Neural cell (in vitro differentiated cells): ENCODE data around the gene UMAD1. TPM values are rescaled to one million over a fixed set of nuclear protein-coding genes. Genes with fewer than 3 reads are reported as not detected.

ENCODE experiments used
- H2AFZ ChIP-seq: fragments of 200-600, 300-800 bp; sonication (generic), shearing (Covaris generic); 2 replicates; pipeline ENCODE4 v1.6.0; 2014; ENCODE audit warnings: low read depth, mild to moderate bottlenecking, antibody characterized with exemption, low read length, moderate library complexity
- H3F3A ChIP-seq: fragments of 200-600 bp; shearing (Covaris generic); 2 replicates; pipeline ENCODE4 v1.6.1; 2016; ENCODE audit warnings: mild to moderate bottlenecking, moderate library complexity, mixed read lengths, antibody characterized with exemption, low read length; ENCODE audit not compliant: insufficient read depth, poor library complexity, severe bottlenecking
- H3K27ac ChIP-seq: fragments of 200-600, 300-800 bp; sonication (generic), shearing (Covaris generic); 2 replicates; pipeline ENCODE4 v1.5.1; 2014; ENCODE audit warnings: mild to moderate bottlenecking, low read length, moderate library complexity
- H3K27me3 ChIP-seq: fragments of 300-800, 200-600 bp; sonication (generic), shearing (Covaris generic); 2 replicates; pipeline ENCODE4 v1.6.0; 2014; ENCODE audit warnings: mild to moderate bottlenecking, low read depth, low read length, moderate library complexity; ENCODE audit not compliant: insufficient read depth
- H3K36me3 ChIP-seq: fragments of 300-800, 200-600 bp; sonication (generic), shearing (Covaris generic); 2 replicates; pipeline ENCODE4 v1.5.1; 2014; ENCODE audit warnings: mild to moderate bottlenecking, antibody characterized with exemption, low read length, moderate library complexity; ENCODE audit not compliant: insufficient read depth
- H3K4me2 ChIP-seq: fragments of 300-800, 200-600 bp; sonication (generic), shearing (Covaris generic); 2 replicates; pipeline ENCODE4 v1.6.0; 2014; ENCODE audit warnings: mild to moderate bottlenecking, low read length
- H3K4me3 ChIP-seq: fragments of 300-800, 200-600 bp; sonication (generic), shearing (Covaris generic); 2 replicates; pipeline ENCODE4 v1.5.1; 2014; ENCODE audit warnings: mild to moderate bottlenecking, low read length, moderate library complexity
- H3K79me2 ChIP-seq: fragments of 200-600 bp; shearing (Covaris generic); replicated peaks from 2 replicates; pipeline ENCODE4 v1.6.0; 2014; ENCODE audit warnings: mild to moderate bottlenecking, low read length, moderate library complexity; ENCODE audit not compliant: insufficient read depth
- H3K9ac ChIP-seq: fragments of 300-800, 200-600 bp; sonication (generic), shearing (Covaris generic); 2 replicates; pipeline ENCODE4 v1.6.1; 2016; ENCODE audit warnings: mild to moderate bottlenecking, low read length, mixed read lengths
- H3K9me2 ChIP-seq: fragments of 200-600 bp; shearing (Covaris generic); 2 replicates; pipeline ENCODE4 v1.6.1; 2016; ENCODE audit warnings: mild to moderate bottlenecking, low read length, mixed read lengths; ENCODE audit not compliant: insufficient read depth
- H3K9me3 ChIP-seq: fragments of 200-600, 300-800 bp; sonication (generic), shearing (Covaris generic); 2 replicates; pipeline ENCODE4 v1.6.1; 2016; ENCODE audit warnings: mild to moderate bottlenecking, mixed run types, low read length, moderate library complexity, mixed read lengths
- H4K20me1 ChIP-seq: fragments of 200-600 bp; shearing (Covaris generic); 2 replicates; pipeline ENCODE4 v1.6.1; 2016; ENCODE audit warnings: mild to moderate bottlenecking, mixed run types; ENCODE audit not compliant: insufficient read depth
- EP300 ChIP-seq: fragments of 450-650 bp; conservative IDR thresholded peaks from 2 replicates; pipeline ENCODE4 v1.6.1; 2014; ENCODE audit warnings: antibody characterized with exemption, mild to moderate bottlenecking, moderate library complexity; ENCODE audit not compliant: poor library complexity, severe bottlenecking
- EZH2 ChIP-seq: fragments of 200-600, 300-800 bp; shearing (Covaris generic), sonication (generic); IDR thresholded peaks from 2 replicates; pipeline ENCODE4 v1.6.1; 2014; ENCODE audit warnings: antibody characterized with exemption, low read length, borderline replicate concordance, mild to moderate bottlenecking; ENCODE audit not compliant: insufficient read depth, poor library complexity, severe bottlenecking
- MXI1 ChIP-seq: fragments of 450-650 bp; conservative IDR thresholded peaks from 2 replicates; pipeline ENCODE4 v1.6.1; 2014; ENCODE audit warnings: antibody characterized with exemption, mild to moderate bottlenecking; ENCODE audit not compliant: poor library complexity, severe bottlenecking
- POLR2AphosphoS5 ChIP-seq: IDR thresholded peaks from 2 replicates; pipeline ENCODE4 v1.6.1; 2012
- RAD21 ChIP-seq: fragments of 450-650 bp; conservative IDR thresholded peaks from 2 replicates; pipeline ENCODE4 v1.6.1; 2014; ENCODE audit warnings: antibody characterized with exemption, mild to moderate bottlenecking, moderate library complexity
- SMC3 ChIP-seq: fragments of 450-650 bp; conservative IDR thresholded peaks from 2 replicates; pipeline ENCODE4 v1.6.1; 2014; ENCODE audit warnings: antibody characterized with exemption, mild to moderate bottlenecking, moderate library complexity; ENCODE audit not compliant: poor library complexity
- TAF1 ChIP-seq: IDR thresholded peaks from 2 replicates; pipeline ENCODE4 v1.6.1; 2012; ENCODE audit warnings: low read depth
- polyA plus RNA-seq: library from polyadenylated mRNA; depleted of rRNA; stranded (reverse); fragments of >200 nt; gene quantifications from 2 replicates; pipeline ENCODE4 v1.2.3, GENCODE V29; 2014
- TF ChIP-seq, protein P1 (sequence below): IDR thresholded peaks from 2 replicates; pipeline ENCODE4 v1.6.1; 2012; ENCODE audit warnings: borderline replicate concordance
- TF ChIP-seq, protein P2 (sequence below): fragments of 450-650 bp; IDR thresholded peaks from 2 replicates; pipeline ENCODE4 v1.5.1; 2014; ENCODE audit warnings: antibody characterized with exemption, mild to moderate bottlenecking, moderate library complexity; ENCODE audit not compliant: poor library complexity, severe bottlenecking

Gene UMAD1
- polyA plus RNA-seq, 1 donor from 2014 or later, result 14.7 TPM

DNA sequence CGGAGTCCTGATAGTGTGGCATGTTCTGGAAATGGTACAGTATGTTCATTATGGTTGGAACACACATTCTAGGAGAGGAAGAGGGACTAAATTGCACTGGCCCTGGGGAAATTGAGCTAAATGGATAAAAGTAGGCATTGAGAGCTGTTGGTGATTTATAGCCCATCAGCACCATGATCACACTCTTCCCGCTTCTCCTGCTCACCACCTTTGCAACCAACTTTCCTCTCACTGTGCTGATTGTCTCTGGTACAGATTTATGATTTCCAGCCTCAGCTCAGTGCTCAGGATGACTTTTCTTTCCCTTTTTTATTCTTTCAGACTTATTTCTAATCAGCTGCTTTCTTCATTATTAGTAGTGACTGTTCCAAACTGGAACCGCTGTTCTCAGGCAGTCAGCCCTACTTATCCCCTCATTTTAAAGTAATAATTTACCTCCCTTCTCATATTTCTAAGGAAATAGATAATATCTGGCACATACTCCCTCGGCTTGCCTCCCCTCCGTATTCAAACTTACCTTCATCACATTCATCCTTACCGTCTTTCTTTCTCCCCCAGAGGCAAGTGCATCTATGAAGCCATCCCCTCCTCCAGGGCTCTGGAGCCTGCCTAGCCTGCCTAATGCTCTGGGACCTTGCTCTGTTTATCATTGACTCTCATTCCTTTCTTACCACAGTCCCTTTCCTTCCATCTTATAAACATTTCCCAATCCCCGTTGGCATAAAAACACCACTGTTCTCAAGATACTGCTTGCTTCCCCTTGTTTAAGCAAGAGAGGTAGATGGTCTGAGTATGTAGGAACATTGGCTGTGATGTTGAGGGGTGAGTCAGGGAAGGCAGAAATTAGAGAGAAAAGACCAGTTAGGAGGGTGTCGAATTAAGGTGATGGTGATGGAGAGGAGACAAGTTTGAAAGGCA, 129.4 kb downstream of the UMAD1 start:
- no peaks in the 10 kb centered on the region for H3K36me3 ChIP-seq
- TF ChIP-seq MXI1 (no peak), RAD21 (no peak), EZH2 (no peak), TAF1 (no peak), SMC3 (no peak)
- TF ChIP-seq, protein P1, sequence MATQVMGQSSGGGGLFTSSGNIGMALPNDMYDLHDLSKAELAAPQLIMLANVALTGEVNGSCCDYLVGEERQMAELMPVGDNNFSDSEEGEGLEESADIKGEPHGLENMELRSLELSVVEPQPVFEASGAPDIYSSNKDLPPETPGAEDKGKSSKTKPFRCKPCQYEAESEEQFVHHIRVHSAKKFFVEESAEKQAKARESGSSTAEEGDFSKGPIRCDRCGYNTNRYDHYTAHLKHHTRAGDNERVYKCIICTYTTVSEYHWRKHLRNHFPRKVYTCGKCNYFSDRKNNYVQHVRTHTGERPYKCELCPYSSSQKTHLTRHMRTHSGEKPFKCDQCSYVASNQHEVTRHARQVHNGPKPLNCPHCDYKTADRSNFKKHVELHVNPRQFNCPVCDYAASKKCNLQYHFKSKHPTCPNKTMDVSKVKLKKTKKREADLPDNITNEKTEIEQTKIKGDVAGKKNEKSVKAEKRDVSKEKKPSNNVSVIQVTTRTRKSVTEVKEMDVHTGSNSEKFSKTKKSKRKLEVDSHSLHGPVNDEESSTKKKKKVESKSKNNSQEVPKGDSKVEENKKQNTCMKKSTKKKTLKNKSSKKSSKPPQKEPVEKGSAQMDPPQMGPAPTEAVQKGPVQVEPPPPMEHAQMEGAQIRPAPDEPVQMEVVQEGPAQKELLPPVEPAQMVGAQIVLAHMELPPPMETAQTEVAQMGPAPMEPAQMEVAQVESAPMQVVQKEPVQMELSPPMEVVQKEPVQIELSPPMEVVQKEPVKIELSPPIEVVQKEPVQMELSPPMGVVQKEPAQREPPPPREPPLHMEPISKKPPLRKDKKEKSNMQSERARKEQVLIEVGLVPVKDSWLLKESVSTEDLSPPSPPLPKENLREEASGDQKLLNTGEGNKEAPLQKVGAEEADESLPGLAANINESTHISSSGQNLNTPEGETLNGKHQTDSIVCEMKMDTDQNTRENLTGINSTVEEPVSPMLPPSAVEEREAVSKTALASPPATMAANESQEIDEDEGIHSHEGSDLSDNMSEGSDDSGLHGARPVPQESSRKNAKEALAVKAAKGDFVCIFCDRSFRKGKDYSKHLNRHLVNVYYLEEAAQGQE, result no peak
- TF ChIP-seq, protein P2, sequence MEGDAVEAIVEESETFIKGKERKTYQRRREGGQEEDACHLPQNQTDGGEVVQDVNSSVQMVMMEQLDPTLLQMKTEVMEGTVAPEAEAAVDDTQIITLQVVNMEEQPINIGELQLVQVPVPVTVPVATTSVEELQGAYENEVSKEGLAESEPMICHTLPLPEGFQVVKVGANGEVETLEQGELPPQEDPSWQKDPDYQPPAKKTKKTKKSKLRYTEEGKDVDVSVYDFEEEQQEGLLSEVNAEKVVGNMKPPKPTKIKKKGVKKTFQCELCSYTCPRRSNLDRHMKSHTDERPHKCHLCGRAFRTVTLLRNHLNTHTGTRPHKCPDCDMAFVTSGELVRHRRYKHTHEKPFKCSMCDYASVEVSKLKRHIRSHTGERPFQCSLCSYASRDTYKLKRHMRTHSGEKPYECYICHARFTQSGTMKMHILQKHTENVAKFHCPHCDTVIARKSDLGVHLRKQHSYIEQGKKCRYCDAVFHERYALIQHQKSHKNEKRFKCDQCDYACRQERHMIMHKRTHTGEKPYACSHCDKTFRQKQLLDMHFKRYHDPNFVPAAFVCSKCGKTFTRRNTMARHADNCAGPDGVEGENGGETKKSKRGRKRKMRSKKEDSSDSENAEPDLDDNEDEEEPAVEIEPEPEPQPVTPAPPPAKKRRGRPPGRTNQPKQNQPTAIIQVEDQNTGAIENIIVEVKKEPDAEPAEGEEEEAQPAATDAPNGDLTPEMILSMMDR, result no peak
- no peaks in the 10 kb centered on the region for H3K9me3 ChIP-seq

DNA sequence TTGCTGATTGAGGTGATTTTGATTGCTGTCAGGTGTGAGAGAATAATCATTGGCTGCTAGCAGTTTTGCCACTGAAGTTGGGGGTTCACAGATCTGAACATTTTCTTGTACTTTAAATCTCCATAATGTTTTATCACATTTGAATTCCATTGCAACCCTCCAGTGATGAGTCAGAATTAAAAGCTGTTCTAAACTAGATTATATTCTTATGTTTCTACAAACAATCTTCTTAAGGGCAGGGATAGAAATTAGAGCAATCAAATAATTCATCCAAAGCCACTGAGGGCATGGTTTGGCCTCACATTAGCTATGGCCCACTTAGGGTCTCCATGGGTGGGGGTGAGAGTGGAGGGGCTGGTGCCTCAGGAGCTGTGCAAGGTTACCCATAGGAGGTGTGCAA, 130.9 kb downstream of the UMAD1 start:
- H4K20me1 ChIP-seq, result no peaks in the 10 kb centered on the region
- H3K9me2 ChIP-seq, result no peaks in the 10 kb centered on the region
- no peaks in the 10 kb centered on the region for H3K9me3 ChIP-seq
- H3K9ac ChIP-seq, result no peak overlapping the region
- no peak overlapping the region for H3K27ac ChIP-seq
- H3K79me2 ChIP-seq, result no peaks in the 10 kb centered on the region
- no peak overlapping the region for H2AFZ ChIP-seq
- H3K4me2 ChIP-seq, result no peak overlapping the region
- no peaks in the 10 kb centered on the region for H3K36me3 ChIP-seq
- no peak for TF ChIP-seq RAD21
- TF ChIP-seq POLR2AphosphoS5, result no peak
- TF ChIP-seq, protein P1, result no peak
- TF ChIP-seq EP300, result no peak
- TF ChIP-seq, protein P2, result no peak
- TF ChIP-seq SMC3, result no peak
- TF ChIP-seq TAF1, result no peak
- no peak for TF ChIP-seq EZH2
- TF ChIP-seq MXI1, result no peak
- no peaks in the 10 kb centered on the region for H3K27me3 ChIP-seq
- no peak overlapping the region for H3K4me3 ChIP-seq
- no peaks in the 10 kb centered on the region for H3F3A ChIP-seq

More for the DNA sequence above, 129.4 kb downstream of the UMAD1 start:
- Histone ChIP-seq H3K27ac (no peak overlapping the region), H4K20me1 (no peaks in the 10 kb centered on the region), H3K9ac (no peak overlapping the region), H3K9me2 (no peaks in the 10 kb centered on the region), H3K4me3 (no peak overlapping the region), H3K27me3 (no peaks in the 10 kb centered on the region), H2AFZ (no peak overlapping the region), H3K79me2 (no peaks in the 10 kb centered on the region), H3F3A (no peaks in the 10 kb centered on the region), H3K4me2 (no peak overlapping the region)
